SK-N-SH treated with all-trans-retinoic acid at 6 μM for 48 hours (cell line): ENCODE results near the gene OR11H7.

Source experiments
- ARNTL ChIP-seq: fragments of 450-650 bp; formaldehyde crosslinking; IDR thresholded peaks from 2 replicates; pipeline ENCODE4 v1.5.0; 2020; ENCODE audit warnings: low read depth, mild to moderate bottlenecking, moderate library complexity, borderline replicate concordance
- CREB5 ChIP-seq: fragments of 250-450 bp; sonication (Bioruptor Pico); IDR thresholded peaks from 2 replicates; pipeline ENCODE4 v1.5.1; 2020; ENCODE audit warnings: low read depth, mild to moderate bottlenecking, moderate library complexity
- ESRRG ChIP-seq: fragments of 250-450 bp; sonication (Bioruptor Pico); IDR thresholded peaks from 2 replicates; pipeline ENCODE4 v1.6.1; 2021; ENCODE audit warnings: mild to moderate bottlenecking
- PATZ1 ChIP-seq: fragments of 250-450 bp; sonication (Bioruptor Pico); IDR thresholded peaks from 2 replicates; pipeline ENCODE4 v1.8.0; 2020; ENCODE audit warnings: mild to moderate bottlenecking, moderate library complexity, borderline replicate concordance
- RARB ChIP-seq: fragments of 250-450 bp; sonication (Bioruptor Pico); IDR thresholded peaks from 2 replicates; pipeline ENCODE4 v1.8.0; 2021; ENCODE audit warnings: mild to moderate bottlenecking, moderate library complexity
- ZNF8 ChIP-seq: fragments of 450-650 bp; formaldehyde crosslinking; IDR thresholded peaks from 2 replicates; pipeline ENCODE4 v1.5.0; 2020; ENCODE audit warnings: mild to moderate bottlenecking, moderate library complexity

GRCh38 chr14:20228681-20229080 is at the start of gene OR11H7:
- TF ChIP-seq CREB5 (CRISPR knock-in tag) (no peak), ZNF8 (no peak), ARNTL (CRISPR knock-in tag) (no peak), PATZ1 (CRISPR knock-in tag) (no peak), ESRRG (CRISPR knock-in tag) (no peak), RARB (CRISPR knock-in tag) (no peak)
